GM12891 (cell line): ENCODE measurements around the gene ABCA1.

Experiments
- PAX5 ChIP-seq: IDR thresholded peaks from 2 replicates; pipeline ENCODE4 v1.6.1; 2011; ENCODE audit warnings: low read length, moderate library complexity, mild to moderate bottlenecking; ENCODE audit not compliant: insufficient read depth, severe bottlenecking
- POLR2A ChIP-seq: IDR thresholded peaks from 2 replicates; pipeline ENCODE4 v1.6.1; 2011; ENCODE audit warnings: low read depth, low read length, control low read depth
- POLR2AphosphoS5 ChIP-seq: IDR thresholded peaks from 2 replicates; pipeline ENCODE4 v1.6.1; 2011; ENCODE audit warnings: low read depth, low read length, control low read depth
- POU2F2 ChIP-seq: IDR thresholded peaks from 2 replicates; pipeline ENCODE4 v1.6.1; 2011; ENCODE audit warnings: low read depth, mild to moderate bottlenecking, control low read depth, low read length, moderate library complexity
- SPI1 ChIP-seq: IDR thresholded peaks from 2 replicates; pipeline ENCODE4 v1.6.1; 2011; ENCODE audit warnings: low read depth, low read length, control low read depth
- TAF1 ChIP-seq: IDR thresholded peaks from 2 replicates; pipeline ENCODE4 v1.6.1; 2011; ENCODE audit warnings: low read depth, low read length, control low read depth

DNA sequence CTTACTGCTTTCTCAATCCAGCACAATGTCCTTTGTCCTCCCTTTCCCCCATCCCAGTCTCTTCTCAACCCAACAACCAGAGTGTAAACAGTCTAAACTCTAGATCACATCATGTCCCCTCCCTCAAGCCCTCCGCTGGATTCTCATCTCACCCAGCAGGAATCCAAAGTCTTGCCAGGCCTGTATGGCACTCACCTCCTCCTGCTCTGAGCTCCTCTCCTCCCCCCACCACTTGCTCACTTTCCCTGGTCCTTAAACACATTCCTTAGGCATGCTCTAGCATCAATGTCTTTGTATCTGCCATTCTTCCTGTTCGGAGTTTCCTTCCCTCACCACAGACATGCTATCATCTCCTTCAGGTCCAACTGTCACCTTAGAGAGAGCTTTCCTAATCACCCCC is 85.3 kb downstream of the ABCA1 start:
- TF ChIP-seq SPI1 (no peak), POLR2A (no peak), POLR2AphosphoS5 (no peak), PAX5 (no peak), TAF1 (no peak), POU2F2 (no peak)
